Left ventricle myocardium inferior (tissue), 1 donor: ENCODE results near the gene CKAP2. TPM values are rescaled to one million over a fixed set of nuclear protein-coding genes. Genes with fewer than 3 reads are reported as not detected.
A peak's percentile ranks its signal among the peaks of the same experiment; 100 is the strongest.
"Not testable (repeated sequence)": the region's sequence is repeated elsewhere in the genome, so short reads cannot be mapped to it uniquely, and the experiment has no call there.

ENCODE experiments used
- DNase-seq: peaks from one replicate; pipeline ENCODE4 v3.0.0-alpha.2; 2020
- H3K27ac ChIP-seq: fragments of 200-600 bp; replicated peaks from 2 replicates; pipeline ENCODE4 v1.8.0; 2021
- H3K27me3 ChIP-seq: fragments of 200-600 bp; 2 replicates; pipeline ENCODE4 v1.8.0; 2021; ENCODE audit warnings: low read depth
- H3K36me3 ChIP-seq: fragments of 200-600 bp; 2 replicates; pipeline ENCODE4 v1.8.0; 2021
- H3K4me1 ChIP-seq: fragments of 200-600 bp; 2 replicates; pipeline ENCODE4 v1.8.0; 2021
- H3K4me3 ChIP-seq: fragments of 200-600 bp; 2 replicates; pipeline ENCODE4 v1.8.0; 2021; ENCODE audit warnings: mild to moderate bottlenecking, moderate library complexity
- H3K9me3 ChIP-seq: fragments of 200-600 bp; replicated peaks from 2 replicates; pipeline ENCODE4 v1.8.0; 2021
- intact Hi-C: fragments of 100-400 bp; cut with micrococcal nuclease; formaldehyde crosslinking; loops from one replicate; pipeline ENCODE4 v1.11.0; 2022
- long read RNA-seq: library from polyadenylated mRNA; unstranded; transcript quantifications from one replicate; pipeline ENCODE4 v2.0.0, GENCODE V29; 2021
- total RNA-seq: library from RNA; stranded (reverse); fragmentation: NEBNext Ultra II Directional; extraction: Animal tissue kit (Norgen Biotek cat#: 25700); gene quantifications from one replicate; pipeline ENCODE4 v1.2.1, GENCODE V29; 2021
- TF ChIP-seq, protein P1 (sequence below): fragments of 200-600 bp; IDR thresholded peaks from 2 replicates; pipeline ENCODE4 v1.8.0; 2021; ENCODE audit warnings: antibody characterized with exemption, mild to moderate bottlenecking, borderline replicate concordance
- donor health status: DM: no; HTN: yes; CAD: no; lungs with severe emphysema.

CKAP2 gene, protein sequence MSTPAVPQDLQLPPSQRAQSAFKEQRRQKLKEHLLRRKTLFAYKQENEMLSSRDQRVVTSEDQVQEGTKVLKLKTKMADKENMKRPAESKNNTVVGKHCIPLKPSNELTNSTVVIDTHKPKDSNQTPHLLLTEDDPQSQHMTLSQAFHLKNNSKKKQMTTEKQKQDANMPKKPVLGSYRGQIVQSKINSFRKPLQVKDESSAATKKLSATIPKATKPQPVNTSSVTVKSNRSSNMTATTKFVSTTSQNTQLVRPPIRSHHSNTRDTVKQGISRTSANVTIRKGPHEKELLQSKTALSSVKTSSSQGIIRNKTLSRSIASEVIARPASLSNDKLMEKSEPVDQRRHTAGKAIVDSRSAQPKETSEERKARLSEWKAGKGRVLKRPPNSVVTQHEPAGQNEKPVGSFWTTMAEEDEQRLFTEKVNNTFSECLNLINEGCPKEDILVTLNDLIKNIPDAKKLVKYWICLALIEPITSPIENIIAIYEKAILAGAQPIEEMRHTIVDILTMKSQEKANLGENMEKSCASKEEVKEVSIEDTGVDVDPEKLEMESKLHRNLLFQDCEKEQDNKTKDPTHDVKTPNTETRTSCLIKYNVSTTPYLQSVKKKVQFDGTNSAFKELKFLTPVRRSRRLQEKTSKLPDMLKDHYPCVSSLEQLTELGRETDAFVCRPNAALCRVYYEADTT
- total RNA-seq = 8.2 TPM
- long read RNA-seq, partial matches to known transcripts = 0 of 2 reads
- long read RNA-seq, other reads (novel, unspliced or antisense) = 0 of 2 reads

DNA sequence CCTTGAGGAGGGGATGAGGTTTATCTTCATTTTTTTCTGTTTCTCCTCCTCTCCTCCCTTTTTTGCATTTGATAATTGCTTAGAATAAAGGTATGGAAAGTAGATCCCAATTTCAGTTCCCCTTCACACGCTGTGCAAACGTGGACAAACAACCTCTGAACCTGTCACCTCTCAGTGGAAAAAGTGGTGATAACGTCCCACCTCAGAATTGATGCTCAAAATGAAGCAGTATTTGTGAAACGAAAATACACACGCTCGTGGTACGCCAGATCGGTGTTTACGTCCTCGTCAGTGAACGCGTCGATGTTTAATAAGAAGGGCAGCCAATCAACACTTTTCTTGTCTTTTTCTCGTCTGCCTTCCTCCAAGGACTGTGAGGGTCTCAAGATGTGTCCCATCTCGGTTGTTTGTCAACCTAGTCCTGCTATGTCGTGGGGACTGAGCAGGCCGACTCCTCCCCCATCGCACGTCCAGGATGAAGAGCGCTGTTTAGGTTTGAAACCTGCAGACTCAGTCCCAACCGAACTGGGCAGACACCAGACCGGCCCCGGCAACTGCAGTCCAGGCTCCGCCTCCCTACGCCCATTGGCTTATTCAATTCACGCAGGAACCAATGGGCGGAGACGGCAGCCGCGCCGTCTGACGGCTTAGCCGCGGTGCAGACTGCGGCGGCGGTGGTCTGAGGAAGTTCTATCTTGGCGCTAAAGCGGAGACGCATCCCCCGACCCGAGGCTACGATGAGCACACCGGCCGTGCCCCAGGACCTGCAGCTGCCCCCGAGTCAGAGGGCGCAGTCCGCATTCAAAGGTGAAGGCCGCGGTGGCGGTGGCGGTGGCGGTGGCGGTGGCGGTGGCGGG, at the start of gene CKAP2:
Gene CKAP2, plus strand, starts transcription at position 659 of the 857 bp plus-strand sequence. Its CDS starts 79 bp downstream, at position 738.
- Histone ChIP-seq H3K4me1 (peaks cover 33% of the 10 kb centered on the region), H3K27me3 (no peaks in the 10 kb centered on the region), H3K4me3 (peak within 1 kb of the TSS; percentile 87), H3K9me3 (no peaks in the 10 kb centered on the region), H3K36me3 (peaks cover 4% of the 10 kb centered on the region), H3K27ac (peak within 1 kb of the TSS; percentile 92)
- TF ChIP-seq, protein P1, sequence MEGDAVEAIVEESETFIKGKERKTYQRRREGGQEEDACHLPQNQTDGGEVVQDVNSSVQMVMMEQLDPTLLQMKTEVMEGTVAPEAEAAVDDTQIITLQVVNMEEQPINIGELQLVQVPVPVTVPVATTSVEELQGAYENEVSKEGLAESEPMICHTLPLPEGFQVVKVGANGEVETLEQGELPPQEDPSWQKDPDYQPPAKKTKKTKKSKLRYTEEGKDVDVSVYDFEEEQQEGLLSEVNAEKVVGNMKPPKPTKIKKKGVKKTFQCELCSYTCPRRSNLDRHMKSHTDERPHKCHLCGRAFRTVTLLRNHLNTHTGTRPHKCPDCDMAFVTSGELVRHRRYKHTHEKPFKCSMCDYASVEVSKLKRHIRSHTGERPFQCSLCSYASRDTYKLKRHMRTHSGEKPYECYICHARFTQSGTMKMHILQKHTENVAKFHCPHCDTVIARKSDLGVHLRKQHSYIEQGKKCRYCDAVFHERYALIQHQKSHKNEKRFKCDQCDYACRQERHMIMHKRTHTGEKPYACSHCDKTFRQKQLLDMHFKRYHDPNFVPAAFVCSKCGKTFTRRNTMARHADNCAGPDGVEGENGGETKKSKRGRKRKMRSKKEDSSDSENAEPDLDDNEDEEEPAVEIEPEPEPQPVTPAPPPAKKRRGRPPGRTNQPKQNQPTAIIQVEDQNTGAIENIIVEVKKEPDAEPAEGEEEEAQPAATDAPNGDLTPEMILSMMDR = no peak
- DNase-seq = peak; percentile 93
- intact Hi-C loops = no loop called here

DNA sequence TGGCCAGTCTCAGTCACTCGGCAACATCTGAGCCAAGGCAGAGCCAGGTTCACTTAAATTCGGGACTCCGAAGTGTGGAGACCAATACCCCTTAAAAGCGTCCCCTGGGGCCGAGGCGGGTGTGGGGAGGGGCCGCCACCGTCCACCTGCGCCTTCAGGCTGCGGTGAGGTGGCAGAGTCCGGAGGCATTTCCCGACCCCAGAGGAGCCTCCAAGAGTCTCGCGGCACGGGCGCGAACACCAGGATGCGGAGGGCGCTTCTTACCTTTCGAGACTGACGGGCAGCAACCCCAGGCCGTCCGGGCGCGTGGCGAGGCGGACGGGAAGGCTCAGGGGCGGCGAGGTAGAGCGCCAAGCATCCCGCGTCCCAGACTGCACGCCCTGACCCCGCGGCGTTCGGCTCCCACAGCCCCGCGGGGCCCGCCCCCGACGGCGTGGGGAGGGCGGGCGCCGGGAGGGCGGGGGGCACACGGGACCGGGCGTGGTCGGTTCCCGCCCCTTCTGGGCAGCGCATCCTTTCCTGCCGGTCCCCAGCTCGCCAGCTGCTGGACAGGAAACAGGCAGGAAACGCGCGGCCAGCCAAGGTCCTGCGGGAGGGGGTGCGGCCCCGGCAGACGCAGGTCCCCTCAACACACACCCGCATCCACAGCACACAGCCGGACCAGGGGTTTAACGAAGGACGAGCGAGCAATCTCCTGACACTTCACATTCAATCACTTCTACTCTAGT, 49.3 kb upstream of the CKAP2 start, which contains the start of gene THSD1:
Gene THSD1, minus strand, starts transcription at position 406 of the 728 bp plus-strand sequence. CDS start 3,572 bp downstream, outside the sequence.
- DNase-seq = peak; percentile 84
- peak within 1 kb of the TSS; percentile 85 for H3K27ac ChIP-seq
- peaks cover 38% of the 10 kb centered on the region for H3K4me1 ChIP-seq
- intact Hi-C loops = no loop called here
- peak within 1 kb of the TSS; percentile 72 for H3K4me3 ChIP-seq
- TF ChIP-seq, protein P1 = no peak
- H3K9me3 ChIP-seq = no peaks in the 10 kb centered on the region
- peaks cover 7% of the 10 kb centered on the region for H3K36me3 ChIP-seq
- H3K27me3 ChIP-seq = peaks cover 9% of the 10 kb centered on the region

- TF ChIP-seq, protein P1 = no peak
- Histone ChIP-seq H3K36me3 (peaks cover 10% of the 10 kb centered on the region), H3K9me3 (no peaks in the 10 kb centered on the region), H3K4me1 (peaks cover 38% of the 10 kb centered on the region), H3K4me3 (peak overlapping the region; percentile 72), H3K27me3 (peaks cover 9% of the 10 kb centered on the region), H3K27ac (peak overlapping the region; percentile 85)
- no peak for DNase-seq
- intact Hi-C loops = no loop called here
These were observed 48.6 kb upstream of the CKAP2 start for GRCh38 chr13:52406629-52407028.

GRCh38 chr13:52407436-52407835, 47.8 kb upstream of the CKAP2 start:
- H3K9me3 ChIP-seq, H3K27me3 ChIP-seq, H3K27ac ChIP-seq, DNase-seq, H3K4me3 ChIP-seq, intact Hi-C loops: not testable (repeated sequence)
- peaks cover 35% of the 10 kb centered on the region for H3K4me1 ChIP-seq
- H3K36me3 ChIP-seq = peaks cover 18% of the 10 kb centered on the region

DNA sequence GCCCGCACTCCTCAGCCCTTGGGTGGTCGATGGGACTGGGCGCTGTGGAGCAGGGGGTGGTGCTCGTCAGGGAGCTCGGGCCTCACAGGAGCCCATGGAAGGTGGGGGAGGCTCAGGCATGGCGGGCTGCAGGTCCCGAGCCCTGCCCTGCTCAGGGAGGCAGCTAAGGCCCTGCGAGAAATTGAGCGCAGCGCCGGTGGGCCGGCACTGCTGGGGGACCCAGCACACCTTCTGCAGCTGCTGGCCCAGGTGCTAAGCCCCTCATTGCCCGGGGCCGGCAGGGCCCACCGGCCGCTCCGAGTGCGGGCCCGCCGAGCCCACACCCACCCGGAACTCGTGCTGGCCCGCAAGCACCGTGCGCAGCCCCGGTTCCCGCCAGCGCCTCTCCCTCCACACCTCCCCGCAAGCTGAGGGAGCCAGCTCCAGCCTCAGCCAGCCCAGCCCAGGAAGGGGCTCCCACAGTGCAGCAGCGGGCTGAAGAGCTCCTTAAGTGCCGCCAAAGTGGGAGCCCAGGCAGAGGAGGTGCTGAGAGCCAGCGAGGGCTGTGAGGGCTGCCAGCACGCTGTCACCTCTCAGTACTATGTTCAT, 47.1 kb upstream of the CKAP2 start:
- Histone ChIP-seq H3K4me1 (peaks cover 28% of the 10 kb centered on the region), H3K36me3 (peaks cover 25% of the 10 kb centered on the region)
- H3K27me3 ChIP-seq, H3K4me3 ChIP-seq, H3K27ac ChIP-seq, intact Hi-C loops, H3K9me3 ChIP-seq, DNase-seq: not testable (repeated sequence)
